C4-2B (cell line): ENCODE results near the gene PALLD.
"Not testable (repeated sequence)": the region's sequence is repeated elsewhere in the genome, so short reads cannot be mapped to it uniquely, and the experiment has no call there.

Experiments used
- H3K27ac ChIP-seq: fragments of 450-650 bp; 2 replicates; pipeline ENCODE4 v1.5.1; 2017
- ZFX ChIP-seq: fragments of 450-650 bp; IDR thresholded peaks from 2 replicates; pipeline ENCODE4 v1.6.1; 2017
- TF ChIP-seq, protein P1 (sequence below): fragments of 450-650 bp; conservative IDR thresholded peaks from 2 replicates; pipeline ENCODE4 v1.5.1; 2017; ENCODE audit warnings: mild to moderate bottlenecking

Gene PALLD

GRCh38 chr4:168507178-168507815 lies 10.4 kb downstream of the PALLD start:
- H3K27ac ChIP-seq = no peak overlapping the region
- TF ChIP-seq ZFX = no peak
- TF ChIP-seq, protein P1, sequence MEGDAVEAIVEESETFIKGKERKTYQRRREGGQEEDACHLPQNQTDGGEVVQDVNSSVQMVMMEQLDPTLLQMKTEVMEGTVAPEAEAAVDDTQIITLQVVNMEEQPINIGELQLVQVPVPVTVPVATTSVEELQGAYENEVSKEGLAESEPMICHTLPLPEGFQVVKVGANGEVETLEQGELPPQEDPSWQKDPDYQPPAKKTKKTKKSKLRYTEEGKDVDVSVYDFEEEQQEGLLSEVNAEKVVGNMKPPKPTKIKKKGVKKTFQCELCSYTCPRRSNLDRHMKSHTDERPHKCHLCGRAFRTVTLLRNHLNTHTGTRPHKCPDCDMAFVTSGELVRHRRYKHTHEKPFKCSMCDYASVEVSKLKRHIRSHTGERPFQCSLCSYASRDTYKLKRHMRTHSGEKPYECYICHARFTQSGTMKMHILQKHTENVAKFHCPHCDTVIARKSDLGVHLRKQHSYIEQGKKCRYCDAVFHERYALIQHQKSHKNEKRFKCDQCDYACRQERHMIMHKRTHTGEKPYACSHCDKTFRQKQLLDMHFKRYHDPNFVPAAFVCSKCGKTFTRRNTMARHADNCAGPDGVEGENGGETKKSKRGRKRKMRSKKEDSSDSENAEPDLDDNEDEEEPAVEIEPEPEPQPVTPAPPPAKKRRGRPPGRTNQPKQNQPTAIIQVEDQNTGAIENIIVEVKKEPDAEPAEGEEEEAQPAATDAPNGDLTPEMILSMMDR = no peak

- no peak overlapping the region for H3K27ac ChIP-seq
- TF ChIP-seq, protein P1 = no peak
- TF ChIP-seq ZFX = no peak
These were observed 11.8 kb downstream of the PALLD start for GRCh38 chr4:168508683-168509082.

DNA sequence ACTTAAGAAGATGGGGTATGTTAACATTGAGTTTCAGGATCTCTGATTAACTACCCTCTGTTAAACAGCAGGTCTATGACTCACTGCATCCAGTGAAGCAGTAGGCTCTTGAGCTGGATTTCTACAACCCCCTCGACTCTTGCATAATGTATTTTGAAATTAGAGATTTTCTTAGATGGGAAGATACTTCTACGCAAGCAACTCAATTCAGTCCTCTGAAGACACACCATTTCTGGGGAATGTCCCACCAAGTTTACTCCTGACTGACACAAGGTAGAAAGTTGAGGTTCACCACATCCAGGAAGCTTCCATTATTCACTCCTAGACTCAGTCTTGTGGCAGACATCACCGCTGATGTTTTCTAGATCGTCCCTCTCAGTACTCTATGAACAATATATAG lies 12.9 kb downstream of the PALLD start:
- H3K27ac ChIP-seq = no peak overlapping the region
- TF ChIP-seq, protein P1 = no peak
- TF ChIP-seq ZFX = no peak

DNA sequence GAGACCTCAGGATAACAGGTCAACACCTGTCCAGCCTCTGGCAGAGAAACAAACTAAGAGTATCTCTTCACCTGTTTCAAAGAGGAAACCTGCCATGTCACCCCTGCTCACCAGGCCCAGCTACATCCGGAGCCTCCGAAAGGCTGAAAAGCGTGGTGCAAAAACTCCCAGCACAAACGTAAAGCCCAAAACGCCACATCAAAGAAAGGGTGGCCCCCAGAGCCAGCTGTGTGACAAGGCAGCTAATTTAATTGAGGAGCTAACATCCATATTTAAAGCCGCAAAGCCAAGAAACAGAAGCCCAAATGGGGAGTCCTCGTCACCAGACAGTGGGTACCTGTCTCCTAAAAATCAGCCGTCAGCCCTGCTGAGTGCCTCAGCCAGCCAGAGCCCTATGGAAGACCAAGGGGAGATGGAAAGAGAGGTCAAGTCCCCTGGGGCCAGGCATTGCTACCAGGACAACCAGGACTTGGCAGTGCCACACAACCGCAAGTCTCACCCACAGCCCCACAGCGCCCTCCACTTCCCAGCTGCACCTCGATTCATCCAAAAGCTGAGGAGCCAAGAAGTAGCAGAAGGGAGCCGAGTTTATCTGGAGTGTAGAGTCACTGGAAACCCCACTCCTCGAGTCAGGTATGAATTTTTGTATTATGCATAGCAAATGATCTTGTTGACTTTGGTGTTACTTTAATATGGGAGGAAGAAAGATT lies 15.1 kb downstream of the PALLD start:
- H3K27ac ChIP-seq = no peak overlapping the region
- TF ChIP-seq, protein P1 = no peak
- no peak for TF ChIP-seq ZFX

DNA sequence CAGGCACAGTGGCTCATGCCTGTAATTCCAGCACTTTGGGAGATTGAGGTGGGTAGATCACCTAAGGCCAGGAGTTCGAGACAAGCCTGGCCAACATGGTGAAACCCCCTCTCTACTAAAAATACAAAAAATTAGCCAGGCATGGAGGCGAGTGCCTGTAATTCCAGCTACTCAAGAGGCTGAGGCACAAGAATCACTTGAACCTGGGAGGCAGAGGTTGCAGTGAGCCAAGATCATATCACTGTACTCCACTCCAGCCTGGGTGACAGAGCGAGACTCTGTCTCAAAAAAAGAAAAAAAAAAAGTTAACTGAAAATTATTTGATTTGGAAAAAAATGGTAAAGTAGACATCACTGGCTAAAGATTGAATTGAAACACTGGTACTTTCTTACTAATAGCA lies 17.0 kb downstream of the PALLD start:
- not testable (repeated sequence) for H3K27ac ChIP-seq

DNA sequence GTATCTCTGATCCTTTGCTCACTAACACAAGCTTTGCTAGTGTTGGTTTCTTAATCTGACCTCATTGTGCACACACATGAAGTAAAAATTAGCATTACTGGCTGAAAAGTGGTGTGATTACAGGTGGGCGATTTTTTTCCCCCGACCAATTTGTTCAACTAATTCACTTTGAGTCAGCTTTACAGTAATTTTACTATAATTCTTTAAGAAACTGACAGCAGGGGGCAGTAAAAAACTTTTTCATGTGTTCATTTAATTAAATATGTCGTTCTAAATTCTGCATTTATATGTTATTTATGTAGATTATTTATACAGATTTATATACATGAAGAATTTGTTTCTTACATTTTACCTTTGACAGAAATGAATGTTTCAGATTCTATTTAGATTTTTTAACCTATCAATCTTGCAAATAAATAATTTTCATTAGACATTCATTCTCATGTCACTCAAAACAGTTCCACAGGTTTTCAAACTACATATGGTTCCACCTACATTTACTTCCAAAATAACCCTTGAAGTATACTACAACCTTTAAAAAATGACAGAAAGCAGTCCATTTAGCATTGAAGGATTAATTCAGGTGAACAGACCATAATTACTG lies 17.5 kb downstream of the PALLD start:
- TF ChIP-seq, protein P1 = peak; percentile 51
- TF ChIP-seq ZFX = no peak
- no peak overlapping the region for H3K27ac ChIP-seq

- no peak overlapping the region for H3K27ac ChIP-seq
- TF ChIP-seq, protein P1 = no peak
- TF ChIP-seq ZFX = no peak
These were observed 18.6 kb downstream of the PALLD start for GRCh38 chr4:168515222-168516011.
